HCT116 (cell line): ENCODE measurements around the gene PUSL1. TPM values are rescaled to one million over a fixed set of nuclear protein-coding genes. Genes with fewer than 3 reads are reported as not detected.

Experiments used
- ATAC-seq: fragments of 200-7000 bp; cut with Tn5 transposase; 2 replicates; pipeline ENCODE4 v1.9.1; 2020; ENCODE audit warnings: mild to moderate bottlenecking, moderate library complexity
- BruUV-seq: library from RNA; stranded (reverse); fragments of 400-500 nt; replicated peaks from 2 replicates; lab custom pipeline; 2021; lab: Mats Ljungman, UMichigan
- CTCF ChIA-PET: fragments of 300-600 bp; sonication (Branson Sonifier 250); formaldehyde crosslinking; loops from one replicate; lab custom pipeline; 2021; ENCODE audit warnings: antibody characterized with exemption; lab: Charles Lee
- POLR2A ChIA-PET: fragments of 300-600, 350-600 bp; sonication (Branson Sonifier 250); formaldehyde crosslinking; loops from one replicate; lab custom pipeline; 2021; ENCODE audit warnings: antibody characterized with exemption; lab: Charles Lee
- RAD21 ChIA-PET, 2 experiments: fragments of 300-600 bp; sonication (Branson Sonifier 250); formaldehyde crosslinking; loops; one replicate each; lab custom pipeline; 2023; ENCODE audit warnings: low total read pairs in 2 of 2; ENCODE audit not compliant: uncharacterized antibody in 2 of 2, unreplicated experiment in 2 of 2, low non-redundant PET in 1 of 2; lab: Charles Lee
- DNase-seq: peaks from one replicate; pipeline ENCODE4 v3.0.0-alpha.2; 2010; ENCODE audit warnings: low read depth, low spot score
- H2AFZ ChIP-seq: fragments of 200-600 bp; shearing (Covaris generic), sonication (generic); 2 replicates; pipeline ENCODE4 v1.6.1; 2017; ENCODE audit warnings: low read depth, mixed run types, mixed read lengths, antibody characterized with exemption, low read length; ENCODE audit not compliant: poor library complexity, severe bottlenecking
- H3K27ac ChIP-seq: 2 replicates; pipeline ENCODE4 v1.5.1; 2012; ENCODE audit warnings: low read depth, low read length
- H3K27me3 ChIP-seq: fragments of 200-600 bp; sonication (generic); 2 replicates; pipeline ENCODE4 v1.6.1; 2016; ENCODE audit warnings: mixed run types, low read length, mixed read lengths; ENCODE audit not compliant: insufficient read depth
- H3K36me3 ChIP-seq, 2 experiments: fragments of 200-500 bp in 1 of 2; fragments of 200-600 bp in 1 of 2; sonication (Bioruptor generic) in 1 of 2; sonication (generic) in 1 of 2; 2 replicates each; pipeline versions ENCODE4 v1.5.1 to v1.6.1; 2014 to 2016; ENCODE audit warnings: low read length in 2 of 2, inconsistent platforms in 1 of 2, mixed read lengths in 1 of 2, mixed run types in 1 of 2; ENCODE audit not compliant: insufficient read depth in 2 of 2, control insufficient read depth in 1 of 2
- H3K4me1 ChIP-seq, 2 experiments: fragments of 200-600 bp in 1 of 2; sonication (generic) in 1 of 2; 2 replicates each; pipeline versions ENCODE4 v1.5.1 to v1.6.1; 2012 to 2017; ENCODE audit warnings: low read length in 2 of 2, inconsistent platforms in 1 of 2, mild to moderate bottlenecking in 1 of 2, mixed read lengths in 1 of 2, mixed run types in 1 of 2, moderate library complexity in 1 of 2; ENCODE audit not compliant: insufficient read depth in 2 of 2, control insufficient read depth in 1 of 2
- H3K4me2 ChIP-seq: fragments of 200-600 bp; sonication (generic); 2 replicates; pipeline ENCODE4 v1.6.1; 2017; ENCODE audit warnings: mixed run types, low read length, mixed read lengths
- H3K4me3 ChIP-seq, 2 experiments: fragments of 200-600 bp in 1 of 2; sonication (generic) in 1 of 2; replicated peaks in 1 of 2; 2 replicates each; pipeline ENCODE4 v1.5.1; 2011 to 2016; ENCODE audit warnings: low read length in 2 of 2, control low read depth in 1 of 2, low read depth in 1 of 2, mild to moderate bottlenecking in 1 of 2, mixed read lengths in 1 of 2, mixed run types in 1 of 2
- H3K79me2 ChIP-seq: fragments of 200-600 bp; sonication (generic); 2 replicates; pipeline ENCODE4 v1.6.1; 2017; ENCODE audit warnings: mild to moderate bottlenecking, mixed run types, low read length, moderate library complexity, mixed read lengths; ENCODE audit not compliant: insufficient read depth
- H3K9ac ChIP-seq: fragments of 200-600 bp; sonication (generic); 2 replicates; pipeline ENCODE4 v1.6.1; 2016; ENCODE audit warnings: low read length, mixed read lengths
- H3K9me2 ChIP-seq: fragments of 200-600 bp; sonication (generic), shearing (Covaris generic); 2 replicates; pipeline ENCODE4 v1.6.1; 2017; ENCODE audit warnings: mixed run types, mild to moderate bottlenecking, moderate library complexity; ENCODE audit not compliant: insufficient read depth
- H3K9me3 ChIP-seq, 2 experiments: fragments of 200-500 bp in 1 of 2; fragments of 200-600 bp in 1 of 2; sonication (Bioruptor generic) in 1 of 2; sonication (generic) in 1 of 2; 2 replicates each; pipeline ENCODE4 v1.6.1; 2014 to 2017; ENCODE audit warnings: low read length in 2 of 2, mixed read lengths in 2 of 2, inconsistent platforms in 1 of 2, low read depth in 1 of 2, mild to moderate bottlenecking in 1 of 2, mixed run types in 1 of 2, moderate library complexity in 1 of 2; ENCODE audit not compliant: control insufficient read depth in 1 of 2, insufficient read depth in 1 of 2
- H4K20me1 ChIP-seq: fragments of 200-600 bp; sonication (generic), shearing (Covaris generic); 2 replicates; pipeline ENCODE4 v1.6.1; 2017; ENCODE audit warnings: mixed run types, mild to moderate bottlenecking, moderate library complexity; ENCODE audit not compliant: insufficient read depth
- ATF3 ChIP-seq: IDR thresholded peaks from 2 replicates; pipeline ENCODE4 v1.6.1; 2012
- CBX3 ChIP-seq: IDR thresholded peaks from 2 replicates; pipeline ENCODE4 v1.6.1; 2012; ENCODE audit warnings: low read depth
- EZH2 ChIP-seq: fragments of 200-600 bp; sonication (generic); IDR thresholded peaks from 2 replicates; pipeline ENCODE4 v1.6.1; 2017; ENCODE audit warnings: antibody characterized with exemption, mixed run types
- EZH2phosphoT487 ChIP-seq: fragments of 200-600 bp; IDR thresholded peaks from 2 replicates; pipeline ENCODE4 v1.6.1; 2018; ENCODE audit warnings: antibody characterized with exemption, borderline replicate concordance
- FOSL1 ChIP-seq: IDR thresholded peaks from 2 replicates; pipeline ENCODE4 v1.6.1; 2012; ENCODE audit warnings: low read depth
- POLR2AphosphoS5 ChIP-seq: IDR thresholded peaks from 2 replicates; pipeline ENCODE4 v1.6.1; 2011; ENCODE audit warnings: mild to moderate bottlenecking, low read depth, low read length, moderate library complexity
- REST ChIP-seq: IDR thresholded peaks from 2 replicates; pipeline ENCODE4 v1.6.1; 2012; ENCODE audit warnings: low read depth
- SP1 ChIP-seq: IDR thresholded peaks from 2 replicates; pipeline ENCODE4 v1.6.1; 2012; ENCODE audit warnings: low read depth
- SRF ChIP-seq: IDR thresholded peaks from 2 replicates; pipeline ENCODE4 v1.6.1; 2012; ENCODE audit warnings: low read depth
- TCF7L2 ChIP-seq: IDR thresholded peaks from 2 replicates; pipeline ENCODE4 v1.7.0; 2011; ENCODE audit warnings: borderline replicate concordance, inconsistent platforms; ENCODE audit not compliant: insufficient read depth, insufficient read length; ENCODE audit errors: extremely low read depth
- YY1 ChIP-seq: IDR thresholded peaks from 2 replicates; pipeline ENCODE4 v1.6.1; 2011; ENCODE audit warnings: low read length, low read depth, moderate library complexity, mild to moderate bottlenecking; ENCODE audit not compliant: insufficient replicate concordance; ENCODE audit errors: extremely low read depth
- intact Hi-C: fragments of 100-400 bp; cut with micrococcal nuclease; formaldehyde crosslinking; loops from 2 replicates; pipeline ENCODE4 v1.10.0; 2022
- total RNA-seq: library from RNA; stranded (reverse); gene quantifications from one replicate; pipeline ENCODE4 v1.2.1, GENCODE V29; 2021; ENCODE audit not compliant: unreplicated experiment
- TF ChIP-seq, protein P1 (sequence below), 3 experiments: fragments of 200-600 bp in 1 of 3; sonication (generic) in 1 of 3; IDR thresholded peaks in 2 of 3; conservative IDR thresholded peaks in 1 of 3; 2 replicates each; pipeline ENCODE4 v1.5.1; 2012 to 2017; ENCODE audit warnings: low read depth in 2 of 3, low read length in 2 of 3, antibody characterized with exemption in 1 of 3, borderline replicate concordance in 1 of 3, control low read depth in 1 of 3, mild to moderate bottlenecking in 1 of 3, mixed read lengths in 1 of 3, mixed run types in 1 of 3, moderate library complexity in 1 of 3; ENCODE audit not compliant: insufficient read depth in 1 of 3
- TF ChIP-seq, protein P2 (sequence below): IDR thresholded peaks from 2 replicates; pipeline ENCODE4 v1.6.1; 2011; ENCODE audit warnings: mild to moderate bottlenecking, low read length, moderate library complexity; ENCODE audit not compliant: insufficient replicate concordance; ENCODE audit errors: extremely low read depth

Gene PUSL1
- total RNA-seq, 1 experiment from 2014 or later: 47.2 TPM

- no peak for TF ChIP-seq YY1
- no peak for TF ChIP-seq ATF3
- no peak for TF ChIP-seq SP1
- TF ChIP-seq, protein P1, sequence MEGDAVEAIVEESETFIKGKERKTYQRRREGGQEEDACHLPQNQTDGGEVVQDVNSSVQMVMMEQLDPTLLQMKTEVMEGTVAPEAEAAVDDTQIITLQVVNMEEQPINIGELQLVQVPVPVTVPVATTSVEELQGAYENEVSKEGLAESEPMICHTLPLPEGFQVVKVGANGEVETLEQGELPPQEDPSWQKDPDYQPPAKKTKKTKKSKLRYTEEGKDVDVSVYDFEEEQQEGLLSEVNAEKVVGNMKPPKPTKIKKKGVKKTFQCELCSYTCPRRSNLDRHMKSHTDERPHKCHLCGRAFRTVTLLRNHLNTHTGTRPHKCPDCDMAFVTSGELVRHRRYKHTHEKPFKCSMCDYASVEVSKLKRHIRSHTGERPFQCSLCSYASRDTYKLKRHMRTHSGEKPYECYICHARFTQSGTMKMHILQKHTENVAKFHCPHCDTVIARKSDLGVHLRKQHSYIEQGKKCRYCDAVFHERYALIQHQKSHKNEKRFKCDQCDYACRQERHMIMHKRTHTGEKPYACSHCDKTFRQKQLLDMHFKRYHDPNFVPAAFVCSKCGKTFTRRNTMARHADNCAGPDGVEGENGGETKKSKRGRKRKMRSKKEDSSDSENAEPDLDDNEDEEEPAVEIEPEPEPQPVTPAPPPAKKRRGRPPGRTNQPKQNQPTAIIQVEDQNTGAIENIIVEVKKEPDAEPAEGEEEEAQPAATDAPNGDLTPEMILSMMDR (IDR thresholded peaks at IDR 0.05 in 2 of 3, conservative IDR thresholded peaks at IDR 0.05 in 1 of 3; ENCODE audit: borderline replicate concordance in 1 of 3, insufficient read depth in 1 of 3, low read depth in 2 of 3, low read length in 2 of 3): no peak
- TF ChIP-seq CBX3: no peak
- TF ChIP-seq, all 23 proteins: peak for 0
These were observed 32.6 kb upstream of the PUSL1 start (continued) for GRCh38 chr1:1275836-1276235.

DNA sequence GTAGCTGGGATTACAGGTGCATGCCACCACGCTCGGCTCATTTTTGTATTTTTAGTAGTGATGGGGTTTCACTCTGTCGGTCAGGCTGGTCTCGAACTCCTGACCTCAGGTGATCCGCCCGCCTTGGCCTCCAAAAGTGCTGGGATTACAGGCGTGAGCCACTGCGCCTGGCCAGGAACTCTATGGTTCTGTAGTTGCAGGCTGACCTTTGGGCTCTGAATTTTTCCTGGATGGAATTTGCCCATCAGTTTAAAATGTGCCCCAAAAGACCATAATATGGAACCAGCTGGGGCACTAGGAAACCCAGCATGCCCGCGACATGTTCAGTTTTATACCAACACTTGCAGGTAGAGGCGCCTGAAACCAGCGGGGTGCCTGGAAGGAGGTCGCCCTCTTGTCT lies 29.8 kb upstream of the PUSL1 start:
- Histone ChIP-seq H2AFZ (no peak overlapping the region), H3K9ac (no peak overlapping the region), H3K4me1 (peaks cover 6 to 32% of the 10 kb centered on the region in 2 experiments; a peak in 3 of 4 replicates), H3K9me2 (no peaks in the 10 kb centered on the region), H3K4me3 (no peak overlapping the region), H3K27ac (no peak overlapping the region), H3K4me2 (no peak overlapping the region), H3K36me3 (no peaks in the 10 kb centered on the region), H3K79me2 (no peaks in the 10 kb centered on the region; the same call in 1 of the 2 replicates), H3K27me3 (no peaks in the 10 kb centered on the region), H3K9me3 (no peaks in the 10 kb centered on the region), H4K20me1 (no peaks in the 10 kb centered on the region)
- ChIA-PET POLR2A (no interaction called here), CTCF (interaction anchor here (0.7 to 2.7 kb wide), 2 partner anchors 13 to 14 kb away, joined by 3 to 7 read pairs; no protein-coding TSS in a partner anchor), RAD21 (no interaction called here)
- BruUV-seq: no TSS peak
- DNase-seq (no peak), ATAC-seq (no peak)
- intact Hi-C loops: no loop called here
- TF ChIP-seq SRF (no peak), FOSL1 (no peak), EZH2phosphoT487 (no peak), REST (no peak), CBX3 (no peak), POLR2AphosphoS5 (no peak), YY1 (no peak), TCF7L2 (no peak), EZH2 (no peak)
- TF ChIP-seq, protein P1 (IDR thresholded peaks at IDR 0.05 in 2 of 3, conservative IDR thresholded peaks at IDR 0.05 in 1 of 3; ENCODE audit: borderline replicate concordance in 1 of 3, insufficient read depth in 1 of 3, low read depth in 2 of 3, low read length in 2 of 3): no peak
- TF ChIP-seq, protein P2, sequence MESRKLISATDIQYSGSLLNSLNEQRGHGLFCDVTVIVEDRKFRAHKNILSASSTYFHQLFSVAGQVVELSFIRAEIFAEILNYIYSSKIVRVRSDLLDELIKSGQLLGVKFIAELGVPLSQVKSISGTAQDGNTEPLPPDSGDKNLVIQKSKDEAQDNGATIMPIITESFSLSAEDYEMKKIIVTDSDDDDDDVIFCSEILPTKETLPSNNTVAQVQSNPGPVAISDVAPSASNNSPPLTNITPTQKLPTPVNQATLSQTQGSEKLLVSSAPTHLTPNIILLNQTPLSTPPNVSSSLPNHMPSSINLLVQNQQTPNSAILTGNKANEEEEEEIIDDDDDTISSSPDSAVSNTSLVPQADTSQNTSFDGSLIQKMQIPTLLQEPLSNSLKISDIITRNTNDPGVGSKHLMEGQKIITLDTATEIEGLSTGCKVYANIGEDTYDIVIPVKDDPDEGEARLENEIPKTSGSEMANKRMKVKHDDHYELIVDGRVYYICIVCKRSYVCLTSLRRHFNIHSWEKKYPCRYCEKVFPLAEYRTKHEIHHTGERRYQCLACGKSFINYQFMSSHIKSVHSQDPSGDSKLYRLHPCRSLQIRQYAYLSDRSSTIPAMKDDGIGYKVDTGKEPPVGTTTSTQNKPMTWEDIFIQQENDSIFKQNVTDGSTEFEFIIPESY: no peak
